ENCODE measurements around the gene GIMAP4.
"Not testable (repeated sequence)": the region's sequence is repeated elsewhere in the genome, so short reads cannot be mapped to it uniquely, and the experiment has no call there.

The GIMAP4 gene

DNA sequence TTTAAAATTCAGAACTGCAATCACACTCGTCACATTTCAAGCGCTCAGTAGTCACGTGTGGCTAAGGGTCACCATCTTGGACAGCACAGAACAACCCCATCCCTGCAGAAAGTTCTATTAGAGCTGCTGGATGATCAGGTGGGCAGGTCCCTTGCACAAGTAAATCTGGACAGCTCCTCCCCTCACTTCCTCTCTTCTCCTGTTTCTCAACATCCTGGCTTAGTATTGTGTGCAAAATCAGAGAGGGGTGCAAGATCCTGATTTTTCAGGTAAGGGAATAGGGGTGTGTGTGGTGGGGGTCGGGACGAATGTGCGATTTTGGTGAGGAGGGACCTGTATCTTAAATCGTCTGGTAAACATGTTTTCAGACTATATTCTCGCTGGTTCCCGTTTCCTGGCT is at the start of gene GIMAP4:
Gene GIMAP4, plus strand, starts transcription at position 222 of the 400 bp plus-strand sequence. CDS start 2,512 bp downstream, outside the sequence.
- no peak for ATAC-seq

DNA sequence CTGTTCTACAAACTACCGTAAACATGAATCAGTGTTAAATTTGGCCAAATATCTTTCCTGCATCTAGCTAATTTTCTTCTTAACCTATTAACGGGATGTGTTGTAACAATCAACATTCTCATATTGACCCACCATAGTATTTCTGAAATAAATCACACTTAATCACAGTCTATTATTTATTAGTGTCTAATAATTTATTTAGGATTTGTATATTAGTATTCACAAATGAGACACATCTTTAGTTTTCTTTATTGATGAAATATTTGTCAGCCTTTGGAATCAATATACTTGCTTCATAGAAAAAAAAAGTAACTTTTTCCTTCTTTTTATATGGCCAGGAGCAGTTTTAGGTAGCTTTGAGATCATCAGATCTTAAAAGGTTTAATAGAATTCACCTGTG is 47.9 kb upstream of the GIMAP4 start:
- no peak for ATAC-seq
- TF ChIP-seq ZC3H10 (CRISPR knock-in tag; IDR thresholded peaks at IDR 0.05) (no peak), ESRRG (CRISPR knock-in tag; IDR thresholded peaks at IDR 0.05) (no peak), TCF4 (CRISPR knock-in tag; IDR thresholded peaks at IDR 0.05; ENCODE audit: borderline replicate concordance) (no peak), ARNTL (CRISPR knock-in tag; IDR thresholded peaks at IDR 0.05; ENCODE audit: borderline replicate concordance, low read depth) (no peak), ZFP30 (CRISPR knock-in tag; IDR thresholded peaks at IDR 0.05) (no peak), GLIS3 (CRISPR knock-in tag; IDR thresholded peaks at IDR 0.05) (no peak), SNAI2 (CRISPR knock-in tag; IDR thresholded peaks at IDR 0.05) (no peak), TOX (CRISPR knock-in tag; IDR thresholded peaks at IDR 0.05; ENCODE audit: borderline replicate concordance) (no peak), ZFP3 (CRISPR knock-in tag; IDR thresholded peaks at IDR 0.05) (no peak), OSR1 (CRISPR knock-in tag; IDR thresholded peaks at IDR 0.05) (no peak), ISL1 (CRISPR knock-in tag; IDR thresholded peaks at IDR 0.05) (no peak), RARB (CRISPR knock-in tag; IDR thresholded peaks at IDR 0.05) (no peak), CSDC2 (CRISPR knock-in tag; IDR thresholded peaks at IDR 0.05) (no peak)
- TF ChIP-seq, protein P1, sequence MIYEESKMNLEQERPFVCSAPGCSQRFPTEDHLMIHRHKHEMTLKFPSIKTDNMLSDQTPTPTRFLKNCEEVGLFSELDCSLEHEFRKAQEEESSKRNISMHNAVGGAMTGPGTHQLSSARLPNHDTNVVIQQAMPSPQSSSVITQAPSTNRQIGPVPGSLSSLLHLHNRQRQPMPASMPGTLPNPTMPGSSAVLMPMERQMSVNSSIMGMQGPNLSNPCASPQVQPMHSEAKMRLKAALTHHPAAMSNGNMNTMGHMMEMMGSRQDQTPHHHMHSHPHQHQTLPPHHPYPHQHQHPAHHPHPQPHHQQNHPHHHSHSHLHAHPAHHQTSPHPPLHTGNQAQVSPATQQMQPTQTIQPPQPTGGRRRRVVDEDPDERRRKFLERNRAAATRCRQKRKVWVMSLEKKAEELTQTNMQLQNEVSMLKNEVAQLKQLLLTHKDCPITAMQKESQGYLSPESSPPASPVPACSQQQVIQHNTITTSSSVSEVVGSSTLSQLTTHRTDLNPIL (CRISPR knock-in tag; IDR thresholded peaks at IDR 0.05; ENCODE audit: low read depth) = no peak
- TF ChIP-seq, protein P2, sequence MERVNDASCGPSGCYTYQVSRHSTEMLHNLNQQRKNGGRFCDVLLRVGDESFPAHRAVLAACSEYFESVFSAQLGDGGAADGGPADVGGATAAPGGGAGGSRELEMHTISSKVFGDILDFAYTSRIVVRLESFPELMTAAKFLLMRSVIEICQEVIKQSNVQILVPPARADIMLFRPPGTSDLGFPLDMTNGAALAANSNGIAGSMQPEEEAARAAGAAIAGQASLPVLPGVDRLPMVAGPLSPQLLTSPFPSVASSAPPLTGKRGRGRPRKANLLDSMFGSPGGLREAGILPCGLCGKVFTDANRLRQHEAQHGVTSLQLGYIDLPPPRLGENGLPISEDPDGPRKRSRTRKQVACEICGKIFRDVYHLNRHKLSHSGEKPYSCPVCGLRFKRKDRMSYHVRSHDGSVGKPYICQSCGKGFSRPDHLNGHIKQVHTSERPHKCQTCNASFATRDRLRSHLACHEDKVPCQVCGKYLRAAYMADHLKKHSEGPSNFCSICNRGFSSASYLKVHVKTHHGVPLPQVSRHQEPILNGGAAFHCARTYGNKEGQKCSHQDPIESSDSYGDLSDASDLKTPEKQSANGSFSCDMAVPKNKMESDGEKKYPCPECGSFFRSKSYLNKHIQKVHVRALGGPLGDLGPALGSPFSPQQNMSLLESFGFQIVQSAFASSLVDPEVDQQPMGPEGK (CRISPR knock-in tag; IDR thresholded peaks at IDR 0.05; ENCODE audit: borderline replicate concordance) = no peak

More for the DNA sequence above, at the start of gene GIMAP4:
- no peak for TF ChIP-seq CSDC2 (CRISPR knock-in tag; IDR thresholded peaks at IDR 0.05)
- TF ChIP-seq PPARA (CRISPR knock-in tag; IDR thresholded peaks at IDR 0.05; ENCODE audit: borderline replicate concordance) = no peak
- no peak for TF ChIP-seq TCF4 (CRISPR knock-in tag; IDR thresholded peaks at IDR 0.05; ENCODE audit: borderline replicate concordance)
- TF ChIP-seq, protein P3, sequence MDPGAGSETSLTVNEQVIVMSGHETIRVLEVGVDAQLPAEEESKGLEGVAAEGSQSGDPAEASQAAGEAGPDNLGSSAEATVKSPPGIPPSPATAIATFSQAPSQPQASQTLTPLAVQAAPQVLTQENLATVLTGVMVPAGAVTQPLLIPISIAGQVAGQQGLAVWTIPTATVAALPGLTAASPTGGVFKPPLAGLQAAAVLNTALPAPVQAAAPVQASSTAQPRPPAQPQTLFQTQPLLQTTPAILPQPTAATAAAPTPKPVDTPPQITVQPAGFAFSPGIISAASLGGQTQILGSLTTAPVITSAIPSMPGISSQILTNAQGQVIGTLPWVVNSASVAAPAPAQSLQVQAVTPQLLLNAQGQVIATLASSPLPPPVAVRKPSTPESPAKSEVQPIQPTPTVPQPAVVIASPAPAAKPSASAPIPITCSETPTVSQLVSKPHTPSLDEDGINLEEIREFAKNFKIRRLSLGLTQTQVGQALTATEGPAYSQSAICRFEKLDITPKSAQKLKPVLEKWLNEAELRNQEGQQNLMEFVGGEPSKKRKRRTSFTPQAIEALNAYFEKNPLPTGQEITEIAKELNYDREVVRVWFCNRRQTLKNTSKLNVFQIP (CRISPR knock-in tag; IDR thresholded peaks at IDR 0.05; ENCODE audit: borderline replicate concordance, low read depth) = no peak
- no peak for TF ChIP-seq BACH2 (CRISPR knock-in tag; IDR thresholded peaks at IDR 0.05; ENCODE audit: borderline replicate concordance)
- no peak for TF ChIP-seq ISL1 (CRISPR knock-in tag; IDR thresholded peaks at IDR 0.05)

DNA sequence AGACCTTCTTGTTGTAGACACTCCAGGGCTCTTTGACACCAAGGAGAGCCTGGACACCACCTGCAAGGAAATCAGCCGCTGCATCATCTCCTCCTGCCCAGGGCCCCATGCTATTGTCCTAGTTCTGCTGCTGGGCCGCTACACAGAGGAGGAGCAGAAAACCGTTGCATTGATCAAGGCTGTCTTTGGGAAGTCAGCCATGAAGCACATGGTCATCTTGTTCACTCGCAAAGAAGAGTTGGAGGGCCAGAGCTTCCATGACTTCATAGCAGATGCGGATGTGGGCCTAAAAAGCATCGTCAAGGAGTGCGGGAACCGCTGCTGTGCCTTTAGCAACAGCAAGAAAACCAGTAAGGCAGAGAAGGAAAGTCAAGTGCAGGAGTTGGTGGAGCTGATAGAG is 47.0 kb upstream of the GIMAP4 start:
- no peak for ATAC-seq
- TF ChIP-seq BACH2 (CRISPR knock-in tag; IDR thresholded peaks at IDR 0.05; ENCODE audit: borderline replicate concordance) = no peak
- no peak for TF ChIP-seq ARNTL (CRISPR knock-in tag; IDR thresholded peaks at IDR 0.05; ENCODE audit: borderline replicate concordance, low read depth)
- no peak for TF ChIP-seq ZNF565 (CRISPR knock-in tag; conservative IDR thresholded peaks at IDR 0.05; ENCODE audit: low read depth)
- no peak for TF ChIP-seq TCF4 (CRISPR knock-in tag; IDR thresholded peaks at IDR 0.05; ENCODE audit: borderline replicate concordance)
- no peak for TF ChIP-seq SNAI2 (CRISPR knock-in tag; IDR thresholded peaks at IDR 0.05)
- TF ChIP-seq, protein P3 (CRISPR knock-in tag; IDR thresholded peaks at IDR 0.05; ENCODE audit: borderline replicate concordance, low read depth) = no peak
- no peak for TF ChIP-seq ZFP30 (CRISPR knock-in tag; IDR thresholded peaks at IDR 0.05)
- TF ChIP-seq ISL1 (CRISPR knock-in tag; IDR thresholded peaks at IDR 0.05) = no peak
- TF ChIP-seq ZNF8 (CRISPR knock-in tag; IDR thresholded peaks at IDR 0.05) = no peak
- no peak for TF ChIP-seq TOX (CRISPR knock-in tag; IDR thresholded peaks at IDR 0.05; ENCODE audit: borderline replicate concordance)
- TF ChIP-seq PPARA (CRISPR knock-in tag; IDR thresholded peaks at IDR 0.05; ENCODE audit: borderline replicate concordance) = no peak
- no peak for TF ChIP-seq ZNF70 (CRISPR knock-in tag; IDR thresholded peaks at IDR 0.05)
- no peak for TF ChIP-seq OSR1 (CRISPR knock-in tag; IDR thresholded peaks at IDR 0.05)
- no peak for TF ChIP-seq ZC3H10 (CRISPR knock-in tag; IDR thresholded peaks at IDR 0.05)
- TF ChIP-seq ZFP3 (CRISPR knock-in tag; IDR thresholded peaks at IDR 0.05) = no peak
- no peak for TF ChIP-seq GLIS3 (CRISPR knock-in tag; IDR thresholded peaks at IDR 0.05)

DNA sequence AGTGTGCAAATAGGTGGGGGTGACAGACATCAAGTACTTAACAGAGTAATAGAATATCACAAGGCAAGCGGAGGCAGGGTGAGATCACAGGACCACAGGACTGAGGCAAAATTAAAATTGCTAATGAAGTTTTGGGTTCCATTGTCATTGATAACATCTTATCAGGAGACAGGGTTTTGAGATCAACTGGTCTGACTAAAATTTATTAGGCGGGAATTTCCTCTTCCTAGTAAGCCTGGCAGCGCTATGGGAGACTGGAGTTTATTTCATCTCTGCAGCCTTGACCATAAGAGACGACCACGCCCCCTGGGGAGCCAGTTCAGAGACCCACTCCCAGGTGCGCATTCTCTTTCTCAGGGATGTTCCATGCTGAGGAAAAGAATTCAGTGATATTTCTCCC is 44.3 kb upstream of the GIMAP4 start:
- not testable (repeated sequence) for ATAC-seq
